IMR-90 (cell line): ENCODE results near the gene MBOAT2.

ENCODE experiments used
- BHLHE40 ChIP-seq: fragments of 150-350 bp; IDR thresholded peaks from 2 replicates; pipeline ENCODE4 v1.6.1; 2016; ENCODE audit warnings: mild to moderate bottlenecking, low read depth, low read length
- CEBPB ChIP-seq: IDR thresholded peaks from 2 replicates; pipeline ENCODE4 v1.6.1; 2012; ENCODE audit warnings: low read depth, low read length, improper control_type of control experiment
- CTCF ChIP-seq: conservative IDR thresholded peaks from 2 replicates; pipeline ENCODE4 v1.5.1; 2012; ENCODE audit warnings: mild to moderate bottlenecking, low read depth, low read length, improper control_type of control experiment
- ELK1 ChIP-seq: fragments of 150-350 bp; IDR thresholded peaks from 2 replicates; pipeline ENCODE4 v1.6.1; 2016; ENCODE audit warnings: low read depth, mild to moderate bottlenecking, low read length, moderate library complexity, borderline replicate concordance
- MXI1 ChIP-seq: IDR thresholded peaks from 2 replicates; pipeline ENCODE4 v1.6.1; 2012; ENCODE audit warnings: low read depth, mild to moderate bottlenecking, low read length, moderate library complexity, borderline replicate concordance
- NFE2L2 ChIP-seq: fragments of 150-350 bp; IDR thresholded peaks from 2 replicates; pipeline ENCODE4 v1.6.1; 2016; ENCODE audit warnings: low read depth, mild to moderate bottlenecking, low read length
- POLR2A ChIP-seq: IDR thresholded peaks from 2 replicates; pipeline ENCODE4 v1.6.1; 2012; ENCODE audit warnings: mild to moderate bottlenecking, low read depth, low read length
- RFX5 ChIP-seq: IDR thresholded peaks from 2 replicates; pipeline ENCODE4 v1.8.0; 2012; ENCODE audit warnings: low read depth, mild to moderate bottlenecking, low read length, moderate library complexity

GRCh38 chr2:8953525-8953924 is 50.0 kb downstream of the MBOAT2 start:
- TF ChIP-seq POLR2A: no peak
- TF ChIP-seq NFE2L2: no peak
- TF ChIP-seq CTCF: no peak
- no peak for TF ChIP-seq CEBPB
- TF ChIP-seq MXI1: no peak
- TF ChIP-seq ELK1: no peak
- no peak for TF ChIP-seq RFX5
- TF ChIP-seq BHLHE40: no peak
